COLO668 (cell line): ENCODE data around the gene MYF5.

ENCODE experiments used
- DNase-seq: peaks from one replicate; lab custom pipeline; 2025; ENCODE audit not compliant: unreplicated experiment; lab: John Stamatoyannopoulos, UW

The MYF5 gene

DNA sequence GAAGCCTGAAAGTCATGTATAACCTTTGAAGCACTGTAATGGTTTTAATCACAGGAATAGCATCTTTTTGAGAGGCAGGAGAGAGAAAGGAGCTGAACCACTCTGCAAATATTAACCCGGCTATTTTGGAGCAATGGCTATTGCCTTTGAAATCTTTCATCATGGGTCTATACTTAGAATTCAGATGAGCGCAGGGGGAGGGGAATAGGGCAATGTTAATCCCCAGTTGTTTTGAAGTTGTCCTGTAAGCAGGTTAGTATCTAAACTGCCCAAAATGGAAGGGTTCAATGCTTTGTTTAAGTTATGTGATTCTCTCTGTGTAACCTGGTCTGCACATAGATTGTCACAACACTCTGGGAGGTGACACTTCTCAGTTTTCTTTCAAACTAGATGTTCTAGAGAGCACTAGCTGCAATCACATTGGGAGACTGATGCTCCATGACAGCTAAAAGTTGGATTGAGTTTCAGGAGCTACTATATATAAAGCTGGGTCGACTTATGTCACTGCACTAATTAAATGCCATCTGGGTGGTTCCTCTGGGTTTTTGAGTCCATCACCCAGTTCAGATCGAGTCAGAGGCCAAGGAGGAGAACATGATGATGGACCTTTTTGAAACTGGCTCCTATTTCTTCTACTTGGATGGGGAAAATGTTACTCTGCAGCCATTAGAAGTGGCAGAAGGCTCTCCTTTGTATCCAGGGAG lies 9.4 kb upstream of the MYF5 start, which contains the start of gene MYF6:
Gene MYF6, plus strand, starts transcription at position 509 of the 704 bp plus-strand sequence. Its CDS starts 86 bp downstream, at position 595.
- no peak for DNase-seq

- DNase-seq, result no peak
These were observed 8.9 kb upstream of the MYF5 start for GRCh38 chr12:80707830-80708258.

GRCh38 chr12:80708259-80708974 lies 8.3 kb upstream of the MYF5 start:
- no peak for DNase-seq

GRCh38 chr12:80708975-80709328 lies 7.8 kb upstream of the MYF5 start:
- no peak for DNase-seq

DNA sequence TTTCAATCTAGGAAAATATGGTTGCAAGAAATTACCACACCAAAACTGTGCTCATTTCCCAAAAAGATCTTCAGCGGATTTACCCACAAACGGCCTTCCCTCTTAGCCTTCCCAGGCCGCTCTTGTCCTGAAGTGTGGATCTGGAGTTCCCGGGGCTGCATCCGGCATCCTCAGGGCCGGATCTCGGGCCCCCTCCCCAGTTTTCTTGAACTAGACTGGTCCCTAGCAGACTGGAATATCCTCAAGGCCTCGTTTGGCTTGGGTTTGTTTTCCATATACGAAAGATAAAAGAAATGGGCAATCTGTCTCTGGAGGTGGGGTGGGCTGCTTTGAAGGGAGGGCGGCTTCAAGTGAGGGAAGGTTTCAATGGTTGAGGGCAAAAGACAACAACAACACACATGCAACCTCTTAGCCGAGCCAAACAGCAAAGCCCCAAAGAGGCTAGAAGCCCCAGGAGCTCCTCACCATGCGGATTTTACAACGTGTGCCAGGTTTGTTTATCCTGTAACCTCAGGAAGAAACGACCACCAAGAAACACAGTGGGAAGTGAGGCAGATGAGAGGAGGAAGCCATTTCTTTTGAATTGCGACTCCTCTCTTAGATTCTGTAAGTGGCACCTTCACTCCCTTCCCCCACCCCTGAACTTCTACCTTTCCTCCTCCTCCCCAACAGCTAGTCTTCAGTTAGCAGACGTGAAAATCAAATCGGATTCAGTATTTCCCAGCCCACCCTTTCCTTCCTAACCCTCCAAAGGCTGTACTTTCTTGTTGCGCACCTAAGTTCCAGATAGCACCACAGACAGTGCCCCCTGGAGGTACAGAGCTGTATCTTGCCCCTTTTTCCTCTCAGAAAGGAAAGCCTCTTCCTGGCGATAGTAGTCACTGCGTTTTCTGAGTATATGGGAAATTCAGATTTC lies 6.6 kb upstream of the MYF5 start:
- no peak for DNase-seq

GRCh38 chr12:80710727-80711449 lies 5.8 kb upstream of the MYF5 start:
- no peak for DNase-seq

GRCh38 chr12:80711866-80712265 lies 4.8 kb upstream of the MYF5 start:
- DNase-seq, result no peak

DNA sequence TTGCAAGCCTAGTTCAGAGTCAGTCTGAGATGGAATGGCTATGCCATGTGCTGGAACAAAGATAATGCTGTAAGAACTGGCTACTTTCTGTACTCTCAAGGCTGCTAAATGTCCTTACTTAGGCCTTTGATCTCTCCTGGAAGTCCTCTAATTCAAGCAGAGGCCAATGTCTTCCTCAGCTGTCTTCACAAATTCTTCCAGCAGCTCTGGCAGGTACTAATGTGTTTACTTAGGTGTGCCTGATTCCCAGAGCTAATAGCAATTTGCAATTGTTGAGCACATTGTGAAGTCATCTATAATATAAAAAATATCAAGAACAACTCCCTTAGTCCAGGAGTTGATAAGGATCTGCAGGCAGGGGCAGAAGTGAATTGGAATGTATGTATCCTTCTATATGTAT lies 3.8 kb upstream of the MYF5 start:
- DNase-seq, result no peak

GRCh38 chr12:80713419-80713818 lies 3.3 kb upstream of the MYF5 start:
- no peak for DNase-seq

- DNase-seq, result no peak
These were observed 2.7 kb upstream of the MYF5 start for GRCh38 chr12:80714055-80714454.

DNA sequence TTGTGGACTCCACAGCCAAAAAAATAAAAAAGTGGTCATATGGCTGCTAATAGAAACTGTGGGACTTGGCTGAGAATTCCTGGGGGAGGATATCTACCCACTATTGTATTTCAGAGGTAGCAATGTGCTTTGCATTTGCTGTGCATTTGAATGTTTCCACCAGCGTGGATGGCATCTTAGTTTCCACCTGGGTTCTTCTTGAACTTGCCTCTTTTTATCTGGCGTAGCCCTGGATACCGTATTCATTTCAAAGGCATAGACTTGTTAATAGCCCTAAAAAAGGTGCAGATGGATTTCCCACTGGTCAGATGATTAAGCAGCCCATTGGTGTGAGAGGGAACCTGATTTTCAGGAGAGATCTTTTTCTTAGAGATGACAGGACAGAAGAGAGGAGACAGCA lies 1.9 kb upstream of the MYF5 start:
- DNase-seq, result no peak

- DNase-seq, result no peak
These were observed 931 bp upstream of the MYF5 start for GRCh38 chr12:80715713-80716249.

GRCh38 chr12:80717856-80718255 lies 1.1 kb downstream of the MYF5 start:
- no peak for DNase-seq

DNA sequence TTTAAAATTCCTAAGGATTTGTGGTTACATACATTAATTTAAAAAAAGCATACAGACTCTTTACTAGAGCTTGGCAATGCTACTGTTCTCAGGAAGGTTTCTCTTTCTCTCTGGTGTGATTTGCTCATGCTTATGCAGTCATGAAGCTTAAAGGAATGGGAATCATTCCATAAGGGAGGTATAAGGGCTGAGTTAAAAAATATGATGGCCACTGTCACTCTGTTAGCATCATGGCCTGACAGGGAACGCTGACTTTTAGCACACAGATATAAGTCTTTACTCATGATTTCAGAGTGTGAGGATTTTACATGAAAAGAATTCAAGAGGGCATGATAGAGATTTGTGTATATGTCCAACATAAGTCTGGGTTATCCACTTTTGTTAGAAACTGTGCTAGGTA lies 3.8 kb downstream of the MYF5 start:
- no peak for DNase-seq

GRCh38 chr12:80721326-80721725 lies 4.6 kb downstream of the MYF5 start:
- DNase-seq, result no peak

GRCh38 chr12:80745851-80746505 lies 29.3 kb downstream of the MYF5 start:
- no peak for DNase-seq

- DNase-seq, result no peak
These were observed 31.1 kb downstream of the MYF5 start for GRCh38 chr12:80747800-80748199.

DNA sequence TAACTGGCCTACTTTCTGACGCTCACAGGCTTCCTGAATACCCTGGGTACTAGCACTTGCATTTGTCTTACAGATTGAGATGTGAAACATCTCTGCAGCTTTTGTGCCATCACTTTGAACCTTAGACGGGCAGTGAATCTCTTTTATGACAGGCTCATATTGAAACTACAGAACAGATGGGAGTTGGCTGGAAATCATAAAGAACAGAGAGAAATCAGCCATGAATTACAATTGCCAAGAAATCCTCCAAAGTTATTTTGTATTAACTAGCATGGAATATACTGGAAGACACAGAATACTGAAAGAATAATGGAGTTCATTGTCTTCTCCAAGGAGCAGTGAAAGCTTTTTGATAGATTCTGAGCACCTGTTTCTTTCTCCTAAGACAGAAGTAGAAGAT lies 32.7 kb downstream of the MYF5 start:
- no peak for DNase-seq

GRCh38 chr12:80752464-80752863 lies 35.8 kb downstream of the MYF5 start:
- no peak for DNase-seq

- no peak for DNase-seq
These were observed 37.6 kb downstream of the MYF5 start for GRCh38 chr12:80754274-80754673.
